ENCODE results near the gene C3. TPM values are rescaled to one million over a fixed set of nuclear protein-coding genes. Genes with fewer than 3 reads are reported as not detected.

The C3 gene
- total RNA-seq, 1 experiment from 2014 or later = 7.0 TPM

- intact Hi-C loops (cut with micrococcal nuclease) = no loop called here
- Histone ChIP-seq H3K4me3 (replicated peaks in 1 of 2; ENCODE audit: low read depth in 1 of 2, low read length in 2 of 2) (no peak overlapping the region), H3K4me2 (ENCODE audit: low read length) (no peak overlapping the region), H3K36me3 (ENCODE audit: control insufficient read depth in 1 of 2, insufficient read depth in 2 of 2, low read length in 2 of 2) (no peaks in the 10 kb centered on the region), H3K9ac (ENCODE audit: low read length) (no peak overlapping the region), H3K27me3 (ENCODE audit: insufficient read depth, low read length) (no peaks in the 10 kb centered on the region), H3K9me2 (ENCODE audit: insufficient read depth) (no peaks in the 10 kb centered on the region), H3K79me2 (ENCODE audit: insufficient read depth, low read length) (no peaks in the 10 kb centered on the region), H3K4me1 (ENCODE audit: control insufficient read depth in 1 of 2, insufficient read depth in 2 of 2, low read length in 2 of 2) (peaks cover 13 to 15% of the 10 kb centered on the region in 2 experiments; a peak in 3 of 4 replicates), H3K9me3 (ENCODE audit: control insufficient read depth in 1 of 2, insufficient read depth in 1 of 2, low read depth in 1 of 2, low read length in 2 of 2) (no peaks in the 10 kb centered on the region), H4K20me1 (ENCODE audit: insufficient read depth) (no peaks in the 10 kb centered on the region), H2AFZ (ENCODE audit: low read depth, low read length, poor library complexity, severe bottlenecking) (no peak overlapping the region), H3K27ac (ENCODE audit: low read depth, low read length) (no peak overlapping the region)
- DNase-seq (ENCODE audit: low read depth, low spot score) = no peak
- POLR2A ChIA-PET = interaction anchor here (0.8 kb wide), 1 partner anchor 12 kb away, joined by 3 read pairs; no protein-coding TSS in a partner anchor
- ATAC-seq = no peak
- no TSS peak for BruUV-seq (replicated peaks)
- TF ChIP-seq, protein P1, sequence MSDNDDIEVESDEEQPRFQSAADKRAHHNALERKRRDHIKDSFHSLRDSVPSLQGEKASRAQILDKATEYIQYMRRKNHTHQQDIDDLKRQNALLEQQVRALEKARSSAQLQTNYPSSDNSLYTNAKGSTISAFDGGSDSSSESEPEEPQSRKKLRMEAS (IDR thresholded peaks at IDR 0.05) = no peak
- TF ChIP-seq ELF1 (IDR thresholded peaks at IDR 0.05; ENCODE audit: borderline replicate concordance, low read depth) (no peak), YY1 (IDR thresholded peaks at IDR 0.05; ENCODE audit: extremely low read depth, insufficient replicate concordance, low read depth, low read length) (no peak), POLR2A (IDR thresholded peaks at IDR 0.05; ENCODE audit: borderline replicate concordance, extremely low read depth, insufficient read depth, insufficient read length) (no peak), ZFX (IDR thresholded peaks at IDR 0.05) (no peak), EZH2phosphoT487 (IDR thresholded peaks at IDR 0.05; ENCODE audit: borderline replicate concordance) (no peak), ZNF274 (IDR thresholded peaks at IDR 0.05; ENCODE audit: low read depth, low read length) (no peak), SP1 (IDR thresholded peaks at IDR 0.05; ENCODE audit: low read depth) (no peak), RAD21 (IDR thresholded peaks at IDR 0.05; ENCODE audit: low read depth) (no peak), FOSL1 (IDR thresholded peaks at IDR 0.05; ENCODE audit: low read depth) (no peak), POLR2AphosphoS5 (IDR thresholded peaks at IDR 0.05; ENCODE audit: low read depth, low read length) (no peak), EGR1 (IDR thresholded peaks at IDR 0.05; ENCODE audit: low read depth) (no peak), SRF (IDR thresholded peaks at IDR 0.05; ENCODE audit: low read depth) (no peak), ATF3 (IDR thresholded peaks at IDR 0.05) (no peak), CEBPB (IDR thresholded peaks at IDR 0.05; ENCODE audit: low read depth) (no peak), TCF7L2 (IDR thresholded peaks at IDR 0.05; ENCODE audit: borderline replicate concordance, extremely low read depth, insufficient read depth, insufficient read length) (no peak)
- TF ChIP-seq, protein P2, sequence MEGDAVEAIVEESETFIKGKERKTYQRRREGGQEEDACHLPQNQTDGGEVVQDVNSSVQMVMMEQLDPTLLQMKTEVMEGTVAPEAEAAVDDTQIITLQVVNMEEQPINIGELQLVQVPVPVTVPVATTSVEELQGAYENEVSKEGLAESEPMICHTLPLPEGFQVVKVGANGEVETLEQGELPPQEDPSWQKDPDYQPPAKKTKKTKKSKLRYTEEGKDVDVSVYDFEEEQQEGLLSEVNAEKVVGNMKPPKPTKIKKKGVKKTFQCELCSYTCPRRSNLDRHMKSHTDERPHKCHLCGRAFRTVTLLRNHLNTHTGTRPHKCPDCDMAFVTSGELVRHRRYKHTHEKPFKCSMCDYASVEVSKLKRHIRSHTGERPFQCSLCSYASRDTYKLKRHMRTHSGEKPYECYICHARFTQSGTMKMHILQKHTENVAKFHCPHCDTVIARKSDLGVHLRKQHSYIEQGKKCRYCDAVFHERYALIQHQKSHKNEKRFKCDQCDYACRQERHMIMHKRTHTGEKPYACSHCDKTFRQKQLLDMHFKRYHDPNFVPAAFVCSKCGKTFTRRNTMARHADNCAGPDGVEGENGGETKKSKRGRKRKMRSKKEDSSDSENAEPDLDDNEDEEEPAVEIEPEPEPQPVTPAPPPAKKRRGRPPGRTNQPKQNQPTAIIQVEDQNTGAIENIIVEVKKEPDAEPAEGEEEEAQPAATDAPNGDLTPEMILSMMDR (IDR thresholded peaks at IDR 0.05 in 2 of 3, conservative IDR thresholded peaks at IDR 0.05 in 1 of 3; ENCODE audit: borderline replicate concordance in 1 of 3, insufficient read depth in 1 of 3, low read depth in 2 of 3, low read length in 2 of 3) = no peak
- TF ChIP-seq, protein P3, sequence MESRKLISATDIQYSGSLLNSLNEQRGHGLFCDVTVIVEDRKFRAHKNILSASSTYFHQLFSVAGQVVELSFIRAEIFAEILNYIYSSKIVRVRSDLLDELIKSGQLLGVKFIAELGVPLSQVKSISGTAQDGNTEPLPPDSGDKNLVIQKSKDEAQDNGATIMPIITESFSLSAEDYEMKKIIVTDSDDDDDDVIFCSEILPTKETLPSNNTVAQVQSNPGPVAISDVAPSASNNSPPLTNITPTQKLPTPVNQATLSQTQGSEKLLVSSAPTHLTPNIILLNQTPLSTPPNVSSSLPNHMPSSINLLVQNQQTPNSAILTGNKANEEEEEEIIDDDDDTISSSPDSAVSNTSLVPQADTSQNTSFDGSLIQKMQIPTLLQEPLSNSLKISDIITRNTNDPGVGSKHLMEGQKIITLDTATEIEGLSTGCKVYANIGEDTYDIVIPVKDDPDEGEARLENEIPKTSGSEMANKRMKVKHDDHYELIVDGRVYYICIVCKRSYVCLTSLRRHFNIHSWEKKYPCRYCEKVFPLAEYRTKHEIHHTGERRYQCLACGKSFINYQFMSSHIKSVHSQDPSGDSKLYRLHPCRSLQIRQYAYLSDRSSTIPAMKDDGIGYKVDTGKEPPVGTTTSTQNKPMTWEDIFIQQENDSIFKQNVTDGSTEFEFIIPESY (IDR thresholded peaks at IDR 0.05; ENCODE audit: extremely low read depth, insufficient replicate concordance, low read length) = no peak
- CTCF ChIA-PET = no interaction called here
- RAD21 ChIA-PET (ENCODE audit: low non-redundant PET in 1 of 2, low total read pairs in 2 of 2, uncharacterized antibody in 2 of 2, unreplicated experiment in 2 of 2) = no interaction called here
These were observed 4.4 kb upstream of the C3 start for GRCh38 chr19:6724631-6725492.
